Panc1 (cell line): ENCODE measurements around the gene TTLL12. TPM values are rescaled to one million over a fixed set of nuclear protein-coding genes. Genes with fewer than 3 reads are reported as not detected.

ENCODE experiments used
- ATAC-seq: fragments of 200-7000 bp; cut with Tn5 transposase; 2 replicates; pipeline ENCODE4 v1.9.1; 2020; ENCODE audit warnings: mild to moderate bottlenecking, moderate library complexity
- BruUV-seq: library from RNA; stranded (reverse); fragments of 400-500 nt; replicated peaks from 2 replicates; lab custom pipeline; 2021; lab: Mats Ljungman, UMichigan
- CTCF ChIA-PET: fragments of 300-600 bp; sonication (Branson Sonifier 250); formaldehyde crosslinking; loops from one replicate; lab custom pipeline; 2022; ENCODE audit warnings: antibody characterized with exemption; lab: Charles Lee
- POLR2A ChIA-PET: fragments of 300-600 bp; sonication (Branson Sonifier 250); formaldehyde crosslinking; loops from one replicate; lab custom pipeline; 2022; ENCODE audit warnings: antibody characterized with exemption; lab: Charles Lee
- DNase-seq: peaks from one replicate; pipeline ENCODE4 v3.0.0-alpha.2; 2010; ENCODE audit warnings: low read depth, low spot score
- H3K27ac ChIP-seq: 2 replicates; pipeline ENCODE4 v1.5.1; 2011; ENCODE audit warnings: mild to moderate bottlenecking, low read length, inconsistent platforms
- H3K27me3 ChIP-seq: fragments of 200-500 bp; sonication (Bioruptor generic); 2 replicates; pipeline ENCODE4 v1.6.0; 2014; ENCODE audit warnings: low read length, inconsistent platforms; ENCODE audit not compliant: control insufficient read depth, insufficient read depth
- H3K36me3 ChIP-seq: fragments of 200-500 bp; sonication (Bioruptor generic); 2 replicates; pipeline ENCODE4 v1.5.1; 2014; ENCODE audit warnings: inconsistent platforms, mild to moderate bottlenecking, low read length, moderate library complexity; ENCODE audit not compliant: control insufficient read depth, insufficient read depth
- H3K4me1 ChIP-seq: 2 replicates; pipeline ENCODE4 v1.5.1; 2011; ENCODE audit warnings: inconsistent platforms, mild to moderate bottlenecking, low read length, moderate library complexity; ENCODE audit not compliant: control insufficient read depth, insufficient read depth
- H3K4me3 ChIP-seq, 2 experiments: 2 replicates each; pipeline ENCODE4 v1.5.1; 2011 to 2012; ENCODE audit warnings: low read depth in 2 of 2, low read length in 2 of 2, mild to moderate bottlenecking in 2 of 2, inconsistent platforms in 1 of 2, moderate library complexity in 1 of 2
- H3K9me3 ChIP-seq: fragments of 200-500 bp; sonication (Bioruptor generic); 2 replicates; pipeline ENCODE4 v1.5.1; 2014; ENCODE audit warnings: low read depth, mild to moderate bottlenecking, inconsistent platforms, low read length, moderate library complexity; ENCODE audit not compliant: control insufficient read depth, insufficient read depth
- POLR2AphosphoS5 ChIP-seq: IDR thresholded peaks from 2 replicates; pipeline ENCODE4 v1.6.1; 2012; ENCODE audit warnings: mild to moderate bottlenecking, low read depth, low read length, moderate library complexity
- SIN3A ChIP-seq: IDR thresholded peaks from 2 replicates; pipeline ENCODE4 v1.6.1; 2012; ENCODE audit warnings: low read depth, mild to moderate bottlenecking, low read length, moderate library complexity, borderline replicate concordance; ENCODE audit not compliant: insufficient read depth
- TCF7L2 ChIP-seq: IDR thresholded peaks from 2 replicates; pipeline ENCODE4 v1.6.1; 2011; ENCODE audit warnings: mild to moderate bottlenecking, low read depth, low read length, inconsistent platforms
- in situ Hi-C: cut with HindIII; loops from 2 replicates; pipeline ENCODE4 v1.10.0; 2016; ENCODE audit warnings: low sequenced_read_pairs, low pct_unique_long_range_greater_than_20kb
- intact Hi-C: fragments of 100-400 bp; cut with micrococcal nuclease; formaldehyde crosslinking; loops from one replicate; pipeline ENCODE4 v1.10.0; 2022; ENCODE audit not compliant: unreplicated experiment
- total RNA-seq: library from RNA; stranded (reverse); gene quantifications from one replicate; pipeline ENCODE4 v1.2.1, GENCODE V29; 2021; ENCODE audit not compliant: unreplicated experiment
- TF ChIP-seq, protein P1 (sequence below), 2 experiments: IDR thresholded peaks; 2 replicates each; pipeline ENCODE4 v1.6.1; 2011 to 2012; ENCODE audit warnings: low read depth in 2 of 2, control low read depth in 1 of 2, low read length in 1 of 2, mild to moderate bottlenecking in 1 of 2, moderate library complexity in 1 of 2; ENCODE audit not compliant: insufficient read depth in 1 of 2
- TF ChIP-seq, protein P2 (sequence below): fragments of 450-650 bp; IDR thresholded peaks from 2 replicates; pipeline ENCODE4 v1.5.1; 2017; ENCODE audit warnings: mild to moderate bottlenecking

TTLL12 gene
- total RNA-seq, 1 experiment from 2014 or later: 26.3 TPM

DNA sequence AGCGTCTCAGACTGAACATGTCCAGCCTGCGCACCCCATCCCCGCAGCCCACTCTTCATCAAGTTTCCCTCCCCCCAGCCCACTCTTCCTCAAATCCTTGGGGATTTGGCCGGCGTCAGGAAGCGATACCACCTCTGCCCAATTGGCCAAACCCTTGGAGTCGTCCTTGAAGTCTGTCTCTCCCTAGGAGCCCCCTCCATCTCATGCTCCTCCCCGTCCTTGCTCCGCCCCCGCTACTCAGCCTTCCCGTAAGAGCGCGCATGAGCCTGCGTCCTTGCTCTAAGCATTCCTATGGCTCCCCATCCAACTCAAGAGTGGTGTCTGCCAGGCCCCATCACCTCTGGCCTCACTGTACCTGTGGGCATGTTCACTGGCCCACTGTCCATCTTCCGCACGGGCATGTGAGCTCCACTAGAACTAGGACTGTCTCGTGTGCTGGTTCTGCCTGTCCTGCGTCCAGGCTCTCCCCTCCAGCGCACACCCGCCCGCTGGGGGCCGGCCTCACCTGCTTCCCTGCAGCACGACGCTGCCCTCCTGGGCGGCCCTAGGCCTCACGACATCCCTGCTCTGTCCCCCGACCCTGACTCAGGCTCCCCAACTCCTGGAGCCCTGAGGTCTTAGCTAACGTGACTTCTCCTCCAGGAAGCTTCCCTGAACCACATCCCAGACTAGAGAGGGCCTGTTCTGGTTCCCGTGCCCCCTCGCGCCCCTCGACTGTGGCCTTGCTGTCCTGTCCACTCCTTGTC is 30.5 kb upstream of the TTLL12 start:
- in situ Hi-C loops: no loop called here
- POLR2A ChIA-PET: no interaction called here

DNA sequence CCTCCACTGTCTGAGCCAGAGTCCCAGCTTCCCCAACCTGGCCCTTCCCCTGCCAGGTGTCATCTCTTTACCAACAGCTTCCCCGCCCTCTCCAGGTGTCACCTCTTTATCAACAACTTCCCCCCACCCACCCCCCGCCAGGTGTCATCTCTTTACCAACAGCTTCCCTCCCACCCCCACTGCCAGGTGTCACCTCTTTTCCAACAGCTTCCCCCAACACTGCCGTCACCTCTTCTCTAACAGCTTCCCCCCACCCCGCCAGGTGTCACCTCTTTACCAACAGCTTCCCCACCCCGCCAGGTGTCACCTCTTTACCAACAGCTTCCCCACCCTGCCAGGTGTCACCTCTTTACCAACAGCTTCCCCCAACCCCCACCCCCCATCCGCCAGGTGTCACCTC is 29.8 kb upstream of the TTLL12 start:
- BruUV-seq: no TSS peak
- H3K4me3 ChIP-seq: no peak overlapping the region
- H3K4me1 ChIP-seq: no peaks in the 10 kb centered on the region
- ATAC-seq (no peak), DNase-seq (no peak)
- no peak overlapping the region for H3K27ac ChIP-seq
- TF ChIP-seq, protein P1, sequence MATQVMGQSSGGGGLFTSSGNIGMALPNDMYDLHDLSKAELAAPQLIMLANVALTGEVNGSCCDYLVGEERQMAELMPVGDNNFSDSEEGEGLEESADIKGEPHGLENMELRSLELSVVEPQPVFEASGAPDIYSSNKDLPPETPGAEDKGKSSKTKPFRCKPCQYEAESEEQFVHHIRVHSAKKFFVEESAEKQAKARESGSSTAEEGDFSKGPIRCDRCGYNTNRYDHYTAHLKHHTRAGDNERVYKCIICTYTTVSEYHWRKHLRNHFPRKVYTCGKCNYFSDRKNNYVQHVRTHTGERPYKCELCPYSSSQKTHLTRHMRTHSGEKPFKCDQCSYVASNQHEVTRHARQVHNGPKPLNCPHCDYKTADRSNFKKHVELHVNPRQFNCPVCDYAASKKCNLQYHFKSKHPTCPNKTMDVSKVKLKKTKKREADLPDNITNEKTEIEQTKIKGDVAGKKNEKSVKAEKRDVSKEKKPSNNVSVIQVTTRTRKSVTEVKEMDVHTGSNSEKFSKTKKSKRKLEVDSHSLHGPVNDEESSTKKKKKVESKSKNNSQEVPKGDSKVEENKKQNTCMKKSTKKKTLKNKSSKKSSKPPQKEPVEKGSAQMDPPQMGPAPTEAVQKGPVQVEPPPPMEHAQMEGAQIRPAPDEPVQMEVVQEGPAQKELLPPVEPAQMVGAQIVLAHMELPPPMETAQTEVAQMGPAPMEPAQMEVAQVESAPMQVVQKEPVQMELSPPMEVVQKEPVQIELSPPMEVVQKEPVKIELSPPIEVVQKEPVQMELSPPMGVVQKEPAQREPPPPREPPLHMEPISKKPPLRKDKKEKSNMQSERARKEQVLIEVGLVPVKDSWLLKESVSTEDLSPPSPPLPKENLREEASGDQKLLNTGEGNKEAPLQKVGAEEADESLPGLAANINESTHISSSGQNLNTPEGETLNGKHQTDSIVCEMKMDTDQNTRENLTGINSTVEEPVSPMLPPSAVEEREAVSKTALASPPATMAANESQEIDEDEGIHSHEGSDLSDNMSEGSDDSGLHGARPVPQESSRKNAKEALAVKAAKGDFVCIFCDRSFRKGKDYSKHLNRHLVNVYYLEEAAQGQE (IDR thresholded peaks at IDR 0.05; ENCODE audit: insufficient read depth in 1 of 2, low read depth in 2 of 2, low read length in 1 of 2): no peak
- TF ChIP-seq TCF7L2: no peak
- TF ChIP-seq POLR2AphosphoS5: no peak
- no peak for TF ChIP-seq SIN3A
- POLR2A ChIA-PET: no interaction called here
- H3K36me3 ChIP-seq: no peaks in the 10 kb centered on the region
- CTCF ChIA-PET: no interaction called here
- H3K27me3 ChIP-seq: no peaks in the 10 kb centered on the region
- intact Hi-C loops (no loop called here), in situ Hi-C loops (no loop called here)
- no peaks in the 10 kb centered on the region for H3K9me3 ChIP-seq

More for the DNA sequence above, 30.5 kb upstream of the TTLL12 start:
- no TSS peak for BruUV-seq
- H3K9me3 ChIP-seq: no peaks in the 10 kb centered on the region
- ATAC-seq: no peak
- TF ChIP-seq SIN3A (no peak), TCF7L2 (no peak), POLR2AphosphoS5 (no peak)
- TF ChIP-seq, protein P2, sequence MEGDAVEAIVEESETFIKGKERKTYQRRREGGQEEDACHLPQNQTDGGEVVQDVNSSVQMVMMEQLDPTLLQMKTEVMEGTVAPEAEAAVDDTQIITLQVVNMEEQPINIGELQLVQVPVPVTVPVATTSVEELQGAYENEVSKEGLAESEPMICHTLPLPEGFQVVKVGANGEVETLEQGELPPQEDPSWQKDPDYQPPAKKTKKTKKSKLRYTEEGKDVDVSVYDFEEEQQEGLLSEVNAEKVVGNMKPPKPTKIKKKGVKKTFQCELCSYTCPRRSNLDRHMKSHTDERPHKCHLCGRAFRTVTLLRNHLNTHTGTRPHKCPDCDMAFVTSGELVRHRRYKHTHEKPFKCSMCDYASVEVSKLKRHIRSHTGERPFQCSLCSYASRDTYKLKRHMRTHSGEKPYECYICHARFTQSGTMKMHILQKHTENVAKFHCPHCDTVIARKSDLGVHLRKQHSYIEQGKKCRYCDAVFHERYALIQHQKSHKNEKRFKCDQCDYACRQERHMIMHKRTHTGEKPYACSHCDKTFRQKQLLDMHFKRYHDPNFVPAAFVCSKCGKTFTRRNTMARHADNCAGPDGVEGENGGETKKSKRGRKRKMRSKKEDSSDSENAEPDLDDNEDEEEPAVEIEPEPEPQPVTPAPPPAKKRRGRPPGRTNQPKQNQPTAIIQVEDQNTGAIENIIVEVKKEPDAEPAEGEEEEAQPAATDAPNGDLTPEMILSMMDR: no peak
- TF ChIP-seq, protein P1 (IDR thresholded peaks at IDR 0.05; ENCODE audit: insufficient read depth in 1 of 2, low read depth in 2 of 2, low read length in 1 of 2): no peak
- intact Hi-C loops: no loop called here
- no peak overlapping the region for H3K27ac ChIP-seq
- no peak for DNase-seq
- no peak overlapping the region for H3K4me3 ChIP-seq
- H3K36me3 ChIP-seq: no peaks in the 10 kb centered on the region
- no peaks in the 10 kb centered on the region for H3K4me1 ChIP-seq
- CTCF ChIA-PET: no interaction called here
- no peaks in the 10 kb centered on the region for H3K27me3 ChIP-seq
